PC-3 (cell line): ENCODE measurements around the gene EZH1. TPM values are rescaled to one million over a fixed set of nuclear protein-coding genes. Genes with fewer than 3 reads are reported as not detected.

Experiments used
- ATAC-seq: fragments of 200-7000 bp; cut with Tn5 transposase; 2 replicates; pipeline ENCODE4 v1.9.1; 2020; ENCODE audit warnings: mild to moderate bottlenecking, moderate library complexity
- BruUV-seq: library from RNA; stranded (reverse); fragments of 400-500 nt; replicated peaks from 2 replicates; lab custom pipeline; 2021; lab: Mats Ljungman, UMichigan
- CTCF ChIA-PET: fragments of 300-600 bp; sonication (Branson Sonifier 250); formaldehyde crosslinking; loops from one replicate; lab custom pipeline; 2022; ENCODE audit warnings: antibody characterized with exemption; lab: Charles Lee
- POLR2A ChIA-PET: fragments of 300-600 bp; sonication (Branson Sonifier 250); formaldehyde crosslinking; loops from one replicate; lab custom pipeline; 2022; ENCODE audit warnings: antibody characterized with exemption; ENCODE audit not compliant: unreplicated experiment; lab: Charles Lee
- DNase-seq: peaks from one replicate; pipeline ENCODE4 v3.0.0-alpha.2; 2015
- H2AFZ ChIP-seq: fragments of 300-600 bp; sonication (generic); 2 replicates; pipeline ENCODE4 v1.6.0; 2016; ENCODE audit warnings: antibody characterized with exemption, low read length
- H3F3A ChIP-seq: fragments of 300-600 bp; sonication (generic); one replicate; pipeline ENCODE4 v1.6.0; 2017; ENCODE audit warnings: antibody characterized with exemption, low read length, control low read depth, mild to moderate bottlenecking; ENCODE audit not compliant: unreplicated experiment
- H3K27ac ChIP-seq: fragments of 300-600 bp; sonication (generic); 2 replicates; pipeline ENCODE4 v1.5.1; 2016; ENCODE audit warnings: mild to moderate bottlenecking, low read length
- H3K27me3 ChIP-seq: fragments of 300-600 bp; sonication (generic); 2 replicates; pipeline ENCODE4 v1.6.1; 2016; ENCODE audit warnings: low read length, mixed read lengths
- H3K36me3 ChIP-seq: fragments of 300-600 bp; sonication (generic); 2 replicates; pipeline ENCODE4 v1.6.1; 2016; ENCODE audit warnings: low read depth, mixed run types, low read length, mixed read lengths
- H3K4me1 ChIP-seq: fragments of 300-600 bp; sonication (generic); 2 replicates; pipeline ENCODE4 v1.5.1; 2016; ENCODE audit warnings: low read length; ENCODE audit not compliant: insufficient read depth
- H3K4me2 ChIP-seq: fragments of 300-600 bp; sonication (generic); 2 replicates; pipeline ENCODE4 v1.6.0; 2016; ENCODE audit warnings: low read length
- H3K4me3 ChIP-seq: fragments of 300-600 bp; sonication (generic); 2 replicates; pipeline ENCODE4 v1.5.1; 2016; ENCODE audit warnings: mild to moderate bottlenecking, low read length, mixed read lengths
- H3K79me2 ChIP-seq: fragments of 300-600 bp; sonication (generic); 2 replicates; pipeline ENCODE4 v1.6.1; 2017; ENCODE audit warnings: low read length, mixed read lengths
- H3K9ac ChIP-seq: fragments of 300-600 bp; sonication (generic); 2 replicates; pipeline ENCODE4 v1.6.0; 2016; ENCODE audit warnings: mild to moderate bottlenecking, low read length
- H3K9me2 ChIP-seq: fragments of 300-600 bp; sonication (generic); replicated peaks from 2 replicates; pipeline ENCODE4 v1.6.1; 2016; ENCODE audit warnings: mixed run types, low read length, mixed read lengths
- H3K9me3 ChIP-seq: fragments of 300-600 bp; sonication (generic); 2 replicates; pipeline ENCODE4 v1.6.1; 2016; ENCODE audit warnings: low read length, mixed read lengths
- H4K20me1 ChIP-seq: fragments of 300-600 bp; sonication (generic); 2 replicates; pipeline ENCODE4 v1.6.1; 2016; ENCODE audit warnings: low read length, mixed read lengths
- CTCF ChIP-seq: fragments of 300-600 bp; sonication (generic); conservative IDR thresholded peaks from 2 replicates; pipeline ENCODE4 v1.5.1; 2017; ENCODE audit warnings: antibody characterized with exemption, low read depth, mild to moderate bottlenecking, low read length
- EZH2phosphoT487 ChIP-seq: fragments of 300-600 bp; sonication (generic); IDR thresholded peaks from 2 replicates; pipeline ENCODE4 v1.6.1; 2018; ENCODE audit warnings: mild to moderate bottlenecking, antibody characterized with exemption, low read length, borderline replicate concordance
- intact Hi-C: fragments of 100-400 bp; cut with micrococcal nuclease; formaldehyde crosslinking; loops from 2 replicates; pipeline ENCODE4 v1.9.0; 2023
- total RNA-seq: library from RNA; depleted of rRNA; stranded (reverse); fragments of >200 nt; gene quantifications from 2 replicates; pipeline ENCODE4 v1.2.3, GENCODE V29; 2014

Gene EZH1
- total RNA-seq, 1 experiment from 2014 or later = 5.8 TPM

- Histone ChIP-seq H3K9ac (no peak within 1 kb of the TSS), H3K36me3 (no peaks in the 10 kb centered on the region), H3F3A (peaks cover 6% of the 10 kb centered on the region), H3K9me2 (no peaks in the 10 kb centered on the region), H3K4me3 (peak within 1 kb of the TSS; percentile 70), H3K9me3 (no peaks in the 10 kb centered on the region), H3K4me1 (peaks cover 40% of the 10 kb centered on the region), H2AFZ (peak within 1 kb of the TSS; percentile 84), H4K20me1 (no peaks in the 10 kb centered on the region), H3K27ac (no peak within 1 kb of the TSS), H3K4me2 (peak within 1 kb of the TSS; percentile 88), H3K27me3 (no peaks in the 10 kb centered on the region), H3K79me2 (no peaks in the 10 kb centered on the region)
- ChIA-PET CTCF (interaction anchor here (0.5 to 2.0 kb wide), 4 partner anchors 58 to 299 kb away, joined by 3 to 14 read pairs (median 4); partner anchors contain the start of gene PSMC3IP), POLR2A (no interaction called here)
- TF ChIP-seq EZH2phosphoT487 (0 out of 2 replicates have a peak, but pooled peaks have one; percentile 26), CTCF (no peak)
- BruUV-seq = no TSS peak
- DNase-seq (peak; percentile 47), ATAC-seq (peak; percentile 12)
- intact Hi-C loops = no loop called here
Observed at GRCh38 chr17:42681976-42682721, 62.7 kb downstream of the EZH1 start, which contains the start of gene CNTNAP1. TSS of gene CNTNAP1 (plus strand) at chr17:42682531. CDS start at chr17:42682830, 299 bp downstream.

GRCh38 chr17:42680331-42680808 is 64.5 kb downstream of the EZH1 start:
- Histone ChIP-seq H3K9me3 (no peaks in the 10 kb centered on the region), H3K36me3 (no peaks in the 10 kb centered on the region), H2AFZ (peak overlapping the region; percentile 83), H3K9ac (no peak overlapping the region), H4K20me1 (no peaks in the 10 kb centered on the region), H3K4me1 (peaks cover 40% of the 10 kb centered on the region), H3K4me2 (peak overlapping the region; percentile 96; the same call in 1 of the 2 replicates), H3K27ac (no peak overlapping the region), H3K79me2 (peaks cover 13% of the 10 kb centered on the region), H3K4me3 (no peak overlapping the region), H3F3A (peaks cover 6% of the 10 kb centered on the region), H3K27me3 (no peaks in the 10 kb centered on the region), H3K9me2 (no peaks in the 10 kb centered on the region)
- no peak for ATAC-seq
- BruUV-seq = no TSS peak
- no peak for DNase-seq
- CTCF ChIA-PET = interaction anchor here (1.3 kb wide), 2 partner anchors 102 kb away, joined by 9 to 16 read pairs; partner anchors contain the start of gene PSMC3IP
- POLR2A ChIA-PET = no interaction called here
- intact Hi-C loops = no loop called here
- no peak for TF ChIP-seq EZH2phosphoT487
- no peak for TF ChIP-seq CTCF
